HG02840 (cell line): ENCODE data around the gene SLAIN2.
A peak's percentile ranks its signal among the peaks of the same experiment; 100 is the strongest.
"Not testable (repeated sequence)": the region's sequence is repeated elsewhere in the genome, so short reads cannot be mapped to it uniquely, and the experiment has no call there.

Source experiments
- ATAC-seq: cut with Tn5 transposase; IDR thresholded peaks from one replicate; pipeline ENCODE4 v1.9.1; 2021; ENCODE audit warnings: mild to moderate bottlenecking, moderate library complexity, moderate number of reproducible peaks; ENCODE audit not compliant: unreplicated experiment, low FRiP score

Gene SLAIN2

DNA sequence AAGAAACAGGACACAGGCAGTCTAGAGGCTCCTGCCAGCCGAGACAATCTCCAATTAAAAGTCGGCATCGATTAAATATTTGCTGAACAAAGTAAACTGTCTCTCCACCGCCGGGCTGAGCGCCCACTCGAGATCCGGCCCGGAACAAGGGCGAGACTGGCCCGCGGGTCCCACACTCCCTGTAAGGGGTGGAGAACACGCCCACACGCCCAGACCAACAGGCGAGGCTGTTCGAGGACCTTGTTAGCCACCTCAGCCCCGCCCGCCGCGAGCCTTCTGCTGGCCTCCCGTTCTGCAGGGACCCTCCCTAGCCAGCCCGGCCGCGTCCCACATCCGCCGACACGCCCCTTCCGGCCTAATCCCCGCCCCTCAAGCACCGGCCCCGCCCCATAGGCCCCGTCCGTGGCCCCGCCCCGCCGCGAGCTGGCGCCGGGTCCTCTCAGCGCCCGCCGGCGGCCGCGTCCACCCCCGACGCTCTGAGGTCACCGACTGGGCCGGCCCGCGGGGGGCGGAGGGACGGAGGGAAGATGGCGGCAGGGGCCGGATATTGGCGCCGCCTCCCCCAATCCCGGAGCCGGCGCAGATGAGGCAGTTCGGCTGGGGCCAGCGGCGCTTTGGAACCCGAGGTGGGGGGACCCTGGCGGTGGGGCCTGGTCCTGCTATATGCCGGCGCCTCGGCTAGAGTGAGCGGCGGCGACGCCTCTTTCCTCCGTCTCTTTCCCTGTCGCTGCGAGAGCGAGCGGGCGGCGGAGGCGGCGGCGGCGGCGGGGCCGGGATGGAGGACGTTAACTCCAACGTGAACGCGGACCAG is at the start of gene SLAIN2:
Gene SLAIN2 (plus strand): TSS at position 565 of the 811 bp plus-strand sequence. CDS start 211 bp downstream, at position 776.
- peak; percentile 89 for ATAC-seq

DNA sequence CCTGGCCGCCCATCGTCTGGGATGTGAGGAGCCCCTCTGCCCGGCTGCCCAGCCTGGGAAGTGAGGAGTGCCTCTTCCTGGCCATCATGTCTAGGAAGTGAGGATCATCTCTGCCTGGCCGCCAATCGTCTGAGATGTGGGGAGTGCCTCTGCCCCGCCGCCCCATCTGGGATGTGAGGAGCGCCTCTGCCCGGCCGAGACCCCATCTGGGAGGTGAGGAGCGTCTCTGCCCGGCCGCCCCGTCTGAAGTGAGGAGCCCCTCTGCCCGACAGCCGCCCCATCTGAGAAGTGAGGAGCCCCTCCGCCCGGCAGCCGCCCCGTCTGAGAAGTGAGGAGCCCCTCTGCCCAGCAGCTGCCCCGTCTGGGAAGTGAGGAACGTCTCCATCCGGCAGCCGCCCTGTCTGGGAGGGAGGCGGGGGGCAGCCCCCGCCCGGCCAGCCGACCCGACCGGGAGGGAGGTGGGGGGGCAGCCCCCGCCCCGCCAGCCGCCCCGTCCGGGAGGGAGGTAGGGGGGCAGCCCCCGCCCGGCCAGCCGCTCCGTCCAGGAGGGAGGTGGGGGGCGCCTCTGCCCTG is 49.0 kb upstream of the SLAIN2 start:
- ATAC-seq, result not testable (repeated sequence)

DNA sequence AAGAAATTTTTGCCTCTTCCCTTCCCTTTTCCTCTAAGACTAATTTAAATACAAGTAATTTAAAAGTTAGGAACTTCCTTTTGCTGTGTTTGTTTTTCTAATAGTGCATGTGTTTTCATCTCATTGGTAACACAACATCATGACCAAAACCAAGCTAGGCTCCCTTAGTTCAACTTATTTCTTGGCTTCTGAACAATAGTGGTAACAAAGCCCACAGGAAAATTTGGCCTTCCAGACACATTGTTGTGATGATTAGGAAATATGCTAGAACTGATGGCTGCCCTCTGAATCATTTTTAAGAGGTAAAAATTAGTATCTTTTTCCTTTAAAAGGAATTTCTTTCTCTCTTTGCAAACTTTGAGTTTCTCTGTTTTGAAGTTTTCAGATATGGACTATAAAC is 46.2 kb upstream of the SLAIN2 start:
- ATAC-seq, result no peak

DNA sequence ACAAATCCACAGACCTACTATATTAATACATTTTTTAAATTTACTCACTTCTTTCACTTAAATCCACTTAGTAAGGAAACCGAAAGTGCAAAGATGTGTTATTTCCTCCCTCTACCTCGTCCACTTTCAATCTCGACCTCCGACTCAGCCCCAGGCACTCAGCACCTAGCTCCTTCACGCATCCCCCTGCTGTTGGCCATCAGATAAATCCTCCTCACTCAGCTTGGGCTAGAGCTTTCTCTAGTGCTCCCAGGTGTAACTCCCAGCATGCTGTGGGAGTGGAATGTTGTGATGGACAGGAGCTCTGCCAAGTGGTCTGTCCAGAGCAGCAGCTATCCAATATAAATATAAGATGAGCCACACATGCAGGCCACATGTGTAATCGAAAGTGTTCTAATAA is 45.0 kb upstream of the SLAIN2 start:
- ATAC-seq, result peak; percentile 73

DNA sequence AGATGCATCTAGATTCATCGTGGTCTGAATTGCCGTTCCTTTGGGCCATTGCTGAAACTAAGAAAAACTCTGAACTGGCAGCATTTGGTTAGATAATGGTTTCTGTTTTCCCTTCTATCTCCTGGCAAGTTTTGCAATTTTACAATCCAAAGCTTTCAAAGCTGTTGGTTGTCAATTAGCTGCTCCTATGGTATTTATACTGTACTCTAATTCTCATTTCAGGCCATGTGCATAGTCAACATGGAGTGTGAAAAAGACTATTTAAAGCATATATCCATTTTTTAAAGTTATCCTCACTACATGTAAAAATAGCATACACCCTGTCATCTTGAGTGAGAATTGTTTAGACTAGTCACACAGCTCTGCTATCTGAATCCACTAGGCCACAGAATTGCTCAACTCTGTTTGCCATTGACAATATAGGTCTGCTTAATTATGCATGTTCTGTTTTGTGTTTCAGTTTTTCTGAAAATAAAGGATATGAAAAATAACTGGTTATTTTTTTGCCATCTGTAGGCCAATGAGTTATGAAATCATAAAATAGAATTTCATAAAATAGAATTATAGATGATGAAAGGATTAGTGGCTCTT is 44.0 kb upstream of the SLAIN2 start:
- no peak for ATAC-seq

DNA sequence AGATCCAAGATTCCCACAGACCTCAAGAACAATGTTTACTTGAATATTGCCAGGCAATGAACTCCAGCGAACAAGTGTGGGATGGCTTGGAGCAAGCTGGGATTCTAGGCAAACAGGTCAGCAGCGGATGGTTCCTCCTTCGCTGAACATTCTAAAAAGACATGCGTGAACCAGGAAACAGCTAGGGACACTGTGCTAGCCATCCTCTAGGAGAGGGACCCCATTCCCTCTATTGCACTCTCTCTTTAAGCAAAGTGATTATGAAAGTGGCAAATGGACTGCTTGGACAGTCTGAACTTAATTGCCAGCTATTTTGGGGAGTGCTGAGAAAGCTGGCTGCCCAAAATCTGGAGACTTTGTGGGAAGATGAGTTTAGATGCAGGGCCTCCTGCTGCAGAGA is 41.8 kb upstream of the SLAIN2 start:
- ATAC-seq, result no peak

DNA sequence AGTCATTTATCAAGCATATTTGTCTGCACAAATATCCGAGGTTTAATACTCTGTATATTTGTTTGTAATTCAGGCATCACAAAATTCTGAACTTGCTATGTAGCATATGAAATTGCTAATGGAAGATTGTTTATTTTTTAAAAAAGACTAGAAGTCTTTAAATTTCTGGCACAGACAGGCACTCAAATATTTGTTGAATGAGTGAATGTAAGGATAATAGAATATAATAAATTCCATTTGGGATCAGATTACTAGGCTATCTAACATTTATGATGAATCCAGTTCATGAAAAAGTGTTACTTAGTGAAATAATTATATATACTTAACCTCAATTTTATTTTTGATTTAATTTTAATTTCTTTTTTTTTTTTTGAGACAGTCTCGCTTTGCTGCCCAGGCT is 41.3 kb upstream of the SLAIN2 start:
- no peak for ATAC-seq

DNA sequence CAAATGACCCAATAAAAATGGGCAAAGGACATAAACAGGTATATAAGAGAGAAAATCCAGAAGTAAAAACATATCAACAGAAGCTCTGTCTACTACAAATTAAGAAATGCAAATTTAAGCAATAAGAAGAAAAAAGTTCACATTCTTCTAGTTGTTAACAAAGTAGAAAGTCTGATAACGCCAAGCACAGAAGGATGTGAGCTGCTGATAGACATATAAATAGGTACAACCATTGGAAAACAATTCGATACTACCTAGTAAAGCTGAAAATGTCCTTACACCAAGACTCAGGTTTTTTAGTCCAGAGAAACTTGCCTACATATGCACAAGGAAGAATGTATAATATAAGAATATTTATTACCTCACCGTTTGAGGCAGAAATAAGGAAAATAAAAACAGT is 35.8 kb upstream of the SLAIN2 start:
- no peak for ATAC-seq

DNA sequence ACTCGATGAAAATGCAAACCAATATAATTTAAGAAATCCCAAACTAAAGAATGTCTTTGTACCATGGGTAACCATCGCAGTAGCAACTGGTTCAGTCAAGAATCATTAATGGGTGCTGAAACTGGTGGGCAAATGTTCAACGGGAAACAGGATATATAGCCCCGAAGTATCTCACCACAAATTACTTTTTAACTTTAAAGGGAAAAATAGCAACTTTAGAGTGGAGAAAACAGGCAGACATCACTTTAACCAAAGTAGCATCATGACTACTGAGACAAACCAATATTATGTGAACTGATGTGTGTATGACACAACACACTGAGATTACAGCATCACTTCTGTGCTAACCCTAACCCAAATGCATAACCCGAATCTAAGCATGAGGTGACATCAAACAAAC is 33.8 kb upstream of the SLAIN2 start:
- no peak for ATAC-seq

DNA sequence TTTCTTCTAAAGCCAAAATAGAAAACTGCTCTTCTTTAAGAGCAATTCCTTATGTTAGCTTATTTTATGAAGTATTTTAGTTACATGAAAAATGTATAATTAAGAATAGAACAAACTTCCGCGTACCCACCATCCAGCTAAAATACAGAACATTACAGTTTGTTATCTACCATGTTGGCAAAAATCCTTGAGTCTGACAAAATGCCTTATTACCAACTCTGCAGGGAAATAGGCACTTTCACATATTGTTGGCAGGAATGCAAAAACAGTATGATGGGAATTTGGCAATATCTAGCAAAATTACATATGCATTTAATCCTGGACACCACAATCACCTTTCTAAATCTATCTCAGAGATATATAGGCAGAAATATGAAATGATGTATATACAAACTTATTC is 32.4 kb upstream of the SLAIN2 start:
- ATAC-seq, result no peak

DNA sequence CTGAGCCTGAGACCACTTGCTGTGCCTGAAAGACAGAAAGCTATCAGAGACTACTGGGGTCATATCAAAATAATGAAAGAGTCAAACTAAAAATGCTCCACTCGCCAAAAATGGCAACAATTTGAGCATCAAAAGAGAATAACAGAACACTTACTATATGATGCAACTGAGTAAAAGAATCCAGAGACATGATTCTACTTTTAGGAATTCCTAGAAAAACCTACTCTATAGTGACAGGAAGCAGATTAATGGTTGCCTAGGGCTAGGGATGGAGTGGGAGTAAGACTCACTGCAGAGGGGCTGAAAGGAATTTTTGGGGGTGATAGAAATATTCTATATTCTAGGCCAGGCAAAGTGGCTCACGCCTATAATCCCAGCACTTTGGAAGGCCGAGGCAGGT is 29.4 kb upstream of the SLAIN2 start:
- ATAC-seq, result no peak

DNA sequence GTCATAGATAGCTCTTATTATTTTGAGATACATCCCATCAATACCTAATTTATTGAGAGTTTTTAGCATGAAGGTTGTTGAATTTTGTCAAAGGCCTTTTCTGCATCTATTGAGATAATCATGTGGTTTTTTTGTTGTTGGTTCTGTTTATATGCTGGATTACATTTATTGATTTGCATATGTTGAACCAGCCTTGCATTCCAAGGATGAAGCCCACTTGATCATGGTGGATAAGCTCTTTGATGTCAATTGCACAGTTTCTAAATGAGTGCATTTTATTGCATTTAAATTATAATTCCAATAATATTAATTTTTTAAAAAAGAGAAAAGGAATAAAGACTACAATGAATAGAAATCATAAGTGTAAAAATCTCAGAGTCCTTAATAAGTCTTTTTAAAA is 26.6 kb upstream of the SLAIN2 start:
- not testable (repeated sequence) for ATAC-seq

DNA sequence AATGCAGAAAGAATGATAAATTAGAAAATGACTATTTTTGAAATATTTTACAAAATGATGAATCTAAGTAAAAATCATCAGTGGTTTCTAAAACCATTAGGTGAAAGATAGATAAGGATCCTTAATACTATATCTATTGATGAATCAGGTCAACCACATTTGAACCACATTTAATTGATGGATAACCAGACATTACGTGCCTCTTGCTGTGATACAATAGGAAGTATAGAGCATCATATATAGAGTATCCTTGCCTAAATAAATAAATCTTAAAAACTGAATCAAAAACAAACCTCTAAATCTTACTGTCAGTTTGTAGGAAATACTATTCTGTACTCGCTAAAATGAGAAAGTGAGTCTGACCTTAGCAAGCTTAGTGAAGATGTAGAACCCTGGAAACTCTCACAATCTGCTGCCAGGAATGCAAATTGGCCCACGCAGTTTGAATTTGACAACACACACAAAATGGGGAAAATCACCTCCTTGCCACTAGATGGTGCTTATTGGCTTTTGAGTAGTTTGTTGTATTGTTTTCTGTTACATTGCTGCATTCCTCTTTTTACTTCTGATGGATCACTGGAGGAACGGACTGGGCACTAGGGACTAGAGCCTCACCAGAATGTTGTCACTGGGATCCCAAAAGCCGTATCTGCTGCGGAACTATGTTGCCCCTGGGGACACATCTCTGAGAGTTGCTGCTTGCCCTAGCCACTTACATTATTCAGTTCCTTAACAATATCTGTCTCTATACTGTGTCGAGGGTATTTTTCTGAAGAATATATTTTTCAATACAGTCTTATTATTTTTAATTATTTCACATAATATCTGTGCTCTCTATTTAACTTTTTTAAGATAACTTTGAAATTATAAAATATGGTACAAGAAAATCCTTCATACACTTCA is 25.4 kb upstream of the SLAIN2 start:
- peak; percentile 78 for ATAC-seq

DNA sequence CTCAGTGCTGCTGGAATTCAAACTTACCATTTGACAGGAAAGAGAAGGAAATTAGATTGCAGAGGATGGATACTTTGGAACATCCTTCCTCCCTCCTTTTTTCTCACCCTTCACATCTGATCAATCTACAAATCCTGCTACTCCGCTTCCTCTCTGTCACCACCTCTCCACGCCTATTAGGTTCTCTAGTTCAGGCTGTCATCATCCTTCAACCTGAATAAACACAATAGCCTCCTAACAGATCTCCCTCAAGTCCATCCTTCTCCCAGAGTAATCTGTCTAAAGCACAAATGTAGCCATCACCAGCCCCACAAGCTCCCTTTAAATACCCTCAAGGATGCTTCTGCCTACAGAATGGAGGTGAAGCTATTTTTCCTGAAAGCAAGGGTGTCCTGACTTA is 20.0 kb upstream of the SLAIN2 start:
- no peak for ATAC-seq

DNA sequence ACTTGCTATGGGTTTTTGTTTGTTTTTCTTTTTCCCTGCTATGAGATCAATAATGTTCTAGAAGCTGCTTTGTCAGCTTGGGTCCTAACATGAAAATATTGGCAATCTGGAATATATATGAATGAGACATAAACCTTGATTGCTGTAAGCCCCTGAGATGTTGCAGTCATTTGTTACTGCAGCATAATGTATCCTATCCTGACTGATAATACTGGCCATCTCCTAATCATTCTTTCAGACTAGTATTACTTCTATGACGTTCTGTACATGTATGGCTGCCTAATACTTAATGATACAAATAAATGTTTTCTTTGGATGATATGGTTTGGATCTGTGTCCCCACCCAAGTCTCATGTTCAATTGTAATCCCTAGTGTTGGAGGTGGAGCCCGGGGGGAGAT is 19.3 kb upstream of the SLAIN2 start:
- no peak for ATAC-seq

DNA sequence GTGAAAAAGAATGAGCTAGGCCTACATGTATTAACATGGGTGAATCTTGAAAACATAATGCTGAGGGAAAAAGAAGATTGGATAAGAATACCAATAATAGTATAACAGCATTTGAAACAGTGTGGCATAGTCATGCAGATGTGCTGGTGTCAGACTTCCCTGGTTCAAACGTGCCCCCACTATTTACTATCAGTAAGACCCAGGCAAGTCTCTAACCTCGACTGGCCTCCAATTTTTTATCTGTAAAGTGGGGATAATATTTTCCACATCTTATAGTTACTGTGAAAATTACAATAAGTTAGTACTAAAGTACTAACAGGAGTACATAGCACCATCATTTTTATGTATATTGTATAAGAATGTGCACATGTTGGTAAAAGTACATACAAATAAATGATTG is 17.0 kb upstream of the SLAIN2 start:
- no peak for ATAC-seq

DNA sequence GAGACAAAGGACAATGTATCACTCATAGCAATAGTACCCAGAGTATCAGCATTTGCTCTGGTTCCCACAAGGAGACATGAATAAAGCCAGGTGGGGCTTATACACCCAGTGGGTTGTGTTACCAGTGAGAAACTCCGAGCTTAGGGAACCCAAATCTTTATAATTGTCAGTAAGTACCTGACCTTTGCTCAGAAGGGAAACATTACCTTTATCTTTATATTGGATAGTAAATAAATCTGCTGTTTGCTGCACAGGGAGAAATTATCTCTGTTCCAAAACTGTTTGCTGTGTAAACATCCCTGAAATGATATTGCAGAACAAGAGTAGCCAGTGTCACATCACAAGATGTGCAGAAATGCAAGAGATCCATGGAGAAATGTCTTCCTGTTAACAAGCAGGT is 12.1 kb upstream of the SLAIN2 start:
- ATAC-seq, result no peak

DNA sequence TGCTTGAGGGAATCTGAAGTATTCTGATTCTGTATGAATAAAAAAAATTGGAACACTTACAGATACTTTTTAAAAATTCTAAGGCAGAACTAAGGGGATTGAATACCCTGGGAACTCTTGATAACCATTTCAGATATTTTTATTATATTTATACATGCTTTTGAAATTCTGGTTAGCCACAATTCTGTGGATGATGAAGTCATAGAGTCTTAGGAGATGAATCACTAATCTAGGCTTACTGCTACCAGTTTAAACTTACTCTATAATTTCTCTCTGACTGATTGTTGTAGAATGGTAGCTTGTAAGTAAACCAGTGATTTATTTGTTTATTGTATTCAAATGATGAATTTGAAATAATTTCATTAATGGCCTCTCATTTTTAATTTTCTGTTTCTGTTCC is 11.4 kb upstream of the SLAIN2 start:
- ATAC-seq, result no peak

DNA sequence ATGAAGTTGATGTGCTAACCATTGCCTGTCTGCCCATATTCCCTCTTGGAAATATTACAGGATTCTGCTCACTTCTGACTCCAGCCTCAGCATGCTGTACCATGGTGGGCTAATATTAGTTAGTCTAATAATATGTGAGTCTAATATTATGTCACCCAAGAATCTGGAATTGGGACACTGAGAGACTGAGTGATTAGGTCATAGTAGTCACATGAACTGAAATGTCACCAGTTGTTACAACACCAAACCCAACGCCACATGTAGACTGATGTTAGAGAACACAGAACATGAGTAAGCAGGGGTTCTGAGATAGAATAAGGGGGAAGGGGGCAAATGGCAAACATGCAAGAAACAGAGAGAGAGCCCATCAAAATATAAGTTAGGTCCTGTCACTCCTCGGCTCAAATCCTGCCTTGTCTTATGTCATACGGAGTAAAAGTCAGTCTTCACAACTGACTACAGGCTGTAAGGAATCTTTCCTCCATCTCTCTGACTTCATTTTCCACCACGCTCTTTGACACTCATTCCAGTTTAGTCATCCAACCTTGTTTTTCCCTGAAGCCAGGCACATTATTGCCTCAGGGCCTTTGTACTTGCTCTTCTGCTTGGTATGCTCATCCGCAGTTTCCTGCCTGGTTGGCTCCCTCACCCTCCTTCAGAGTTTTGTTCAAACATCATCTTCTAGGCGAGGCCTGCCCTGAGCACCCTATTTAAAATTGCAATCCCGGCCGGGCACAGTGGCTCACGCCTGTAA is 9.6 kb upstream of the SLAIN2 start:
- ATAC-seq, result no peak

DNA sequence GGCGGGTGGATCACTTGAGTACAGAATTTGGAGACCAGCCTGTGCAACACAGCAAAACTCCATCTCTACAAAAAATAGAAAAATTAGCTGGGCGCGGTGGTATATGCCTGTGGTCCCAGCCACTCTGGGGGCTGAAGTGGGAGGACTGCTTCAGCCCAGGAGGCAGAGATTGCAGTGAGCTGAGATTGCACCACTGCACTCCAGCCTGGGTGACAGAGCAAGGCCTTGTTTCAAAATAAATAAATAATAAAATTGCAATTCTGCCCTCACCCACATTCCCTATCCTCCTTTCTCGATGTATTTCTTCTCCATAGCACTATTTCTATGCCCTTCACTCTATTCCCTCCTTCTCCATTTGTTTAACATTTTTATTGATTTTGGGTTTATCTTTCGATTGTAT is 8.7 kb upstream of the SLAIN2 start:
- ATAC-seq, result no peak
